GM12873 (cell line): ENCODE measurements around the gene ARL6IP6.

Experiments used
- TF ChIP-seq, protein P1 (sequence below): IDR thresholded peaks from 2 replicates; pipeline ENCODE4 v1.5.1; 2012; ENCODE audit warnings: low read depth, mild to moderate bottlenecking, moderate library complexity, low read length, control low read depth; ENCODE audit not compliant: insufficient read depth; ENCODE audit errors: missing control alignments

The ARL6IP6 gene

DNA sequence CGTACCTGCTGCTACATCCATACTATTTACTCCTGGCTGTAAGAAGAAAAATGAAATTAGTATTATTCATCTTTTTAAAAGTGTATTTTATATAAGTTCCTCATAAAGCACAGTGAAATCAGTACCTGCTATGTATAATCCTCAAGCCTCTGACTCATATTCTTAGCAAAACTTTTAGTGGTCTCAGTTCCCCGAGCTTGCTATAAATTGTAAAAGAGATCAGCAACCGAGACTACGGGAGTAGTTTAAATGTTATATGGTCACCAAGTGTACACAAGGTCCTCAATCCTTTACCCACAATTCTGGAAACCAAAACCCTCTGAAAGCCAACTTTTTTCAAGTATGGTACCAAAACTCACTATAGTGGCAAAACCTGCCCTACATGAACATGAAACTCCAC is 25.4 kb upstream of the ARL6IP6 start:
- TF ChIP-seq, protein P1, sequence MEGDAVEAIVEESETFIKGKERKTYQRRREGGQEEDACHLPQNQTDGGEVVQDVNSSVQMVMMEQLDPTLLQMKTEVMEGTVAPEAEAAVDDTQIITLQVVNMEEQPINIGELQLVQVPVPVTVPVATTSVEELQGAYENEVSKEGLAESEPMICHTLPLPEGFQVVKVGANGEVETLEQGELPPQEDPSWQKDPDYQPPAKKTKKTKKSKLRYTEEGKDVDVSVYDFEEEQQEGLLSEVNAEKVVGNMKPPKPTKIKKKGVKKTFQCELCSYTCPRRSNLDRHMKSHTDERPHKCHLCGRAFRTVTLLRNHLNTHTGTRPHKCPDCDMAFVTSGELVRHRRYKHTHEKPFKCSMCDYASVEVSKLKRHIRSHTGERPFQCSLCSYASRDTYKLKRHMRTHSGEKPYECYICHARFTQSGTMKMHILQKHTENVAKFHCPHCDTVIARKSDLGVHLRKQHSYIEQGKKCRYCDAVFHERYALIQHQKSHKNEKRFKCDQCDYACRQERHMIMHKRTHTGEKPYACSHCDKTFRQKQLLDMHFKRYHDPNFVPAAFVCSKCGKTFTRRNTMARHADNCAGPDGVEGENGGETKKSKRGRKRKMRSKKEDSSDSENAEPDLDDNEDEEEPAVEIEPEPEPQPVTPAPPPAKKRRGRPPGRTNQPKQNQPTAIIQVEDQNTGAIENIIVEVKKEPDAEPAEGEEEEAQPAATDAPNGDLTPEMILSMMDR: no peak

GRCh38 chr2:152694161-152694661 is 24.2 kb upstream of the ARL6IP6 start:
- TF ChIP-seq, protein P1: no peak

DNA sequence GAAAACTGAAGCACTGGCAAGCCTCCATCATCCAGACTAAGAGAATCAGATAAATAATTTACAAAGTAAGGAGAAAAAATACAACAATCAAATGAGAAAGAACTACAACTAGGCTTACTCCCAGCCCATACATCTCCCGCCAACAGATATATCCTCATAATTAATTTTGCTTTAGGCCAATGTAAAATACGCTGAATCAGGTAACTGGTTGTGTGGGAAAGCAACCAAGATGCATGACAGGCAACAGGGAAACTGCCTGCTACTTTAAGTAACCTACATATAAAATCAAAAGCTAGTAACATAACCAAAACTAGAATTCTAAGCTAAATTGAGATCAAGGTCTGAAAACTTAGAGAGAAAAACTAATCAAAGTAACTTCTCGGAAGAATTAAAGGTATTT is 22.7 kb upstream of the ARL6IP6 start:
- TF ChIP-seq, protein P1: no peak

GRCh38 chr2:152696476-152696875 is 21.9 kb upstream of the ARL6IP6 start:
- TF ChIP-seq, protein P1: no peak

GRCh38 chr2:152701198-152701597 is 17.2 kb upstream of the ARL6IP6 start:
- TF ChIP-seq, protein P1: no peak

DNA sequence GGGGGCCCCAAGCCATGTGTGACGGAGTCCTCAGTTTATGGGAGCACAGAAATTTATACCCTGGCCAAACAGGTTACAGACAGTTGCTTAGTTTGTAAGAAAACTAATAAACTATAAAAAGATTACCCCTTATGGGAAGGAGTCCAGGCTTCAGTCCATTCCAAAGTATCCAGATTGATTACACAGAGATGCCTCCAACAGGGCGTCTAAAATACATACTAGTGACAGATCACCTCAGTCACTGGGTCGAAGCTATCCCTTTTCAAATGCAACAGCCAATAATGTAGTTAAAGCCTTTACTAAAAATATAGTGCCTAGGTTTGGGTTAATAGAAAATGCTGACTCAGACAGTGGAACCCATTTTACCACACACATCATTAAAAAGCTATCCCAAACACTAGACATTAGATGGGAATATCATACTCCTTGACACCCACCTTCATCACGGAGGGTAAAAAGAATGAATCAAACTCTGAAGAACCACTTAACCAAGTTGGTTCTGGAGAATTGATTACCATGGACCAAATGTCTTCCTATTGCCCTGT is 11.9 kb upstream of the ARL6IP6 start:
- TF ChIP-seq, protein P1: no peak

GRCh38 chr2:152708742-152709141 is 9.7 kb upstream of the ARL6IP6 start:
- TF ChIP-seq, protein P1: no peak
